Activated naive CD8-positive, alpha-beta T cell treated with anti-CD3 and anti-CD28 coated beads, Interleukin-2, amount 10 ng/mL, durations not matched to agents 7 days and 5 days (primary cell): ENCODE measurements around the gene ARHGEF4. TPM values are rescaled to one million over a fixed set of nuclear protein-coding genes. Genes with fewer than 3 reads are reported as not detected.

ENCODE experiments used
- ATAC-seq: fragments of 150-1000 bp; cut with Tn5 transposase; one replicate; pipeline ENCODE4 v1.10.0; 2021; ENCODE audit warnings: low read depth, moderate library complexity
- POLR2A ChIA-PET: fragments of 350-600 bp; sonication (Branson Sonifier 250); formaldehyde crosslinking; loops from one replicate; lab custom pipeline; 2021; ENCODE audit warnings: antibody characterized with exemption; lab: Charles Lee
- DNase-seq: peaks from one replicate; pipeline ENCODE4 v3.0.0; 2021
- H3K27ac Mint-ChIP-seq: one replicate; pipeline ENCODE4 v1.8.0; 2022; ENCODE audit warnings: mild to moderate bottlenecking, mixed read lengths
- H3K27me3 Mint-ChIP-seq: one replicate; pipeline ENCODE4 v1.8.0; 2022; ENCODE audit warnings: mild to moderate bottlenecking, moderate library complexity, mixed read lengths
- H3K36me3 Mint-ChIP-seq: one replicate; pipeline ENCODE4 v1.8.0; 2021; ENCODE audit warnings: mild to moderate bottlenecking, mixed read lengths
- H3K4me1 Mint-ChIP-seq: one replicate; pipeline ENCODE4 v1.8.0; 2021; ENCODE audit warnings: mixed read lengths
- H3K4me3 Mint-ChIP-seq: one replicate; pipeline ENCODE4 v1.8.0; 2022; ENCODE audit warnings: mild to moderate bottlenecking, moderate library complexity, mixed read lengths
- H3K9me3 Mint-ChIP-seq: one replicate; pipeline ENCODE4 v1.8.0; 2021; ENCODE audit warnings: mixed read lengths
- total RNA-seq, 2 experiments: library from RNA; stranded (reverse); gene quantifications; one replicate each; pipeline ENCODE4 v1.2.3, GENCODE V29; 2021

The ARHGEF4 gene
- total RNA-seq, 2 experiments from 2014 or later, result 3.7 to 5.4 TPM

DNA sequence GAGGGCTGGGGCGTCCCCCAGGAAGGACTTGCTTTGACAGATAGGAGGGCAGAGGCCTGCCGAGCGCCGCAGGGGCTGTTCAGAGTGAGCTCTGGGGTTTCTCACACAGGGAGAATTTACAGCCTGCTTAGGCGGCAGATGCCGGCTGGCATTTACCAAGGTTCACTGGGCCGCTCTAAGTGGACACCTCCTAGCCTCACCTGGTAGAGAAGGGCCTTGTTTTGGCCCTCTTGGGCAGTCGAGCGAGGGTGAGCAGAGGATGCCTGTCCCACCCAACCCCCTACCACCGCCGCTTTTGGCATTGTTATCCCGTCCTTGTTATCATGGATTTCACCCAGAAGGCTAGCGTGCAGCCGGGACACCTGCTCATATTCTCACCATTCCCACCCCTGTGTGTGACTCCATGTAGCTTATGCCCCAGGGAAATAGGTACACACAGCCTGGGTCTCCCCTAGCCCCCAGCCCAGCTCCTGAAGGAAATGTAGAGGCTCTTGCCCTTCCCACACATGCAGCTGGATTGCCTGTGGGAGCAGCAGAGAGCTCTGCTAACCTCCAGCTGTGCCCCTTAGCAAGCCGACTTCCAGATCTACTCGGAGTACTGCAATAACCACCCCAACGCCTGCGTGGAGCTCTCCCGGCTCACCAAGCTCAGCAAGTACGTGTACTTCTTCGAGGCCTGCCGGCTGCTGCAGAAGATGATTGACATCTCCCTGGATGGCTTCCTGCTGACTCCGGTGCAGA lies 204.1 kb downstream of the ARHGEF4 start:
- H3K4me1 Mint-ChIP-seq, result peaks cover 17% of the 10 kb centered on the region
- DNase-seq (no peak), ATAC-seq (peak; percentile 44)
- H3K9me3 Mint-ChIP-seq, result no peaks in the 10 kb centered on the region
- peak overlapping the region; percentile 91 for H3K27ac Mint-ChIP-seq
- peaks cover 8% of the 10 kb centered on the region for H3K27me3 Mint-ChIP-seq
- POLR2A ChIA-PET, result interaction anchor here (0.5 to 4.2 kb wide), 8 partner anchors 8 to 699 kb away, joined by 3 to 28 read pairs (median 4); partner anchors contain the start of genes FAM168B and PLEKHB2
- peak overlapping the region; percentile 83 for H3K4me3 Mint-ChIP-seq
- peaks cover 3% of the 10 kb centered on the region for H3K36me3 Mint-ChIP-seq

- POLR2A ChIA-PET, result interaction anchor here (0.5 to 4.2 kb wide), 10 partner anchors 9 to 699 kb away, joined by 3 to 28 read pairs (median 3); partner anchors contain the start of genes FAM168B and PLEKHB2
- peak overlapping the region; percentile 83 for H3K4me3 Mint-ChIP-seq
- peaks cover 17% of the 10 kb centered on the region for H3K4me1 Mint-ChIP-seq
- ATAC-seq, result peak; percentile 53
- H3K36me3 Mint-ChIP-seq, result peaks cover 5% of the 10 kb centered on the region
- peaks cover 3% of the 10 kb centered on the region for H3K27me3 Mint-ChIP-seq
- no peaks in the 10 kb centered on the region for H3K9me3 Mint-ChIP-seq
- peak overlapping the region; percentile 91 for H3K27ac Mint-ChIP-seq
- peak; percentile 57 for DNase-seq
Measured at GRCh38 chr2:131041402-131042147, 204.9 kb downstream of the ARHGEF4 start.

GRCh38 chr2:131042148-131042775 lies 205.5 kb downstream of the ARHGEF4 start:
- peak overlapping the region; percentile 91 for H3K27ac Mint-ChIP-seq
- H3K36me3 Mint-ChIP-seq, result peaks cover 6% of the 10 kb centered on the region
- peaks cover 17% of the 10 kb centered on the region for H3K4me1 Mint-ChIP-seq
- ATAC-seq (no peak), DNase-seq (no peak)
- POLR2A ChIA-PET, result interaction anchor here (1.1 to 4.2 kb wide), 5 partner anchors 9 to 62 kb away, joined by 3 to 28 read pairs (median 6); partner anchors contain the start of genes FAM168B and PLEKHB2
- no peaks in the 10 kb centered on the region for H3K27me3 Mint-ChIP-seq
- H3K9me3 Mint-ChIP-seq, result no peaks in the 10 kb centered on the region
- peak overlapping the region; percentile 54 for H3K4me3 Mint-ChIP-seq

GRCh38 chr2:131043199-131044074 lies 206.7 kb downstream of the ARHGEF4 start:
- DNase-seq (no peak), ATAC-seq (no peak)
- peak overlapping the region; percentile 75 for H3K27ac Mint-ChIP-seq
- H3K36me3 Mint-ChIP-seq, result peaks cover 6% of the 10 kb centered on the region
- H3K27me3 Mint-ChIP-seq, result no peaks in the 10 kb centered on the region
- H3K4me3 Mint-ChIP-seq, result peak overlapping the region; percentile 40
- peaks cover 19% of the 10 kb centered on the region for H3K4me1 Mint-ChIP-seq
- POLR2A ChIA-PET, result interaction anchor here (4.2 kb wide), 1 partner anchor 49 kb away, joined by 26 read pairs; the partner anchor contains the start of gene FAM168B
- H3K9me3 Mint-ChIP-seq, result no peaks in the 10 kb centered on the region

GRCh38 chr2:131044075-131044756 lies 207.5 kb downstream of the ARHGEF4 start:
- H3K4me1 Mint-ChIP-seq, result peaks cover 19% of the 10 kb centered on the region
- H3K36me3 Mint-ChIP-seq, result peaks cover 9% of the 10 kb centered on the region
- H3K4me3 Mint-ChIP-seq, result no peak overlapping the region
- no peak for ATAC-seq
- no peaks in the 10 kb centered on the region for H3K27me3 Mint-ChIP-seq
- POLR2A ChIA-PET, result interaction anchor here (4.2 kb wide), 1 partner anchor 49 kb away, joined by 26 read pairs; the partner anchor contains the start of gene FAM168B
- H3K9me3 Mint-ChIP-seq, result no peaks in the 10 kb centered on the region
- peak overlapping the region; percentile 75 for H3K27ac Mint-ChIP-seq
- no peak for DNase-seq

GRCh38 chr2:131044757-131045150 lies 208.0 kb downstream of the ARHGEF4 start:
- DNase-seq (no peak), ATAC-seq (no peak)
- POLR2A ChIA-PET, result no interaction called here
- H3K36me3 Mint-ChIP-seq, result peaks cover 10% of the 10 kb centered on the region
- no peaks in the 10 kb centered on the region for H3K9me3 Mint-ChIP-seq
- no peaks in the 10 kb centered on the region for H3K27me3 Mint-ChIP-seq
- H3K27ac Mint-ChIP-seq, result no peak overlapping the region
- H3K4me1 Mint-ChIP-seq, result peaks cover 17% of the 10 kb centered on the region
- H3K4me3 Mint-ChIP-seq, result no peak overlapping the region

DNA sequence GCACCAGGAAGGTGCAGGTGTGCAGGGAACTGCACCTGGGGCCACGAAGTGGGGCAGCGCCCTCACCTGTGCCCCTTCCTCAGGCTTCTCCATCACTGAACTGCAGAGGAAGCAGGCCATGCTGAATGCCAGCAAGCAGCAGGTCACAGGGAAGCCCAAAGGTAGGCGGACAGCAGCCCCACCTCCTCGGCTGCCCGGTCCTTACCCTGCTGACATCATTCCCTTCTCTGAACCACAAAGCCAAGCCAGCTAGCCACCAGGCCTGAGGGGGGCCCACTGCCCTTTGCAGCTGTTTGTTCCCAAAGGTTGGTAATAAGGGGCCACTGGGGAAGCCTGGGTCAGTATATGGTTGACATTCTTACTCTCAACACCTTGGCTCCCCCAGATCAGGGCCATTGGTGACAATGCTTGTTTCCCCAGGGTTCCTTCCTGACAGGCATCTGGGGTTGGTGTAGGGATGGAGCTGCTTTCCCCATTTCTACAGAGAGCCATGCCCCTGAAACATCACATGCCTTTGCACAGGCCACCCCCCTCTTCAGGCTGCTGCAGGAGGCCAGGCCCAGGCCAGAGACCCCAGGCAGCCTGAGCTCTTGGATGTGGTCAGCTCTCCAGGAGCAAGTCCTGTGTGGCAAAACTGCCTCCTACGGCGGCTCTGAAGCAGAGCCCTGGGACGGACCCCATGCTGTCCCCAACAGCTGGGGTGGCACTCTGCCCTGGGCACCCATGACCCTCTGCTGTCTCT lies 208.7 kb downstream of the ARHGEF4 start:
- Mint-ChIP-seq H3K27me3 (no peaks in the 10 kb centered on the region), H3K27ac (no peak overlapping the region), H3K4me1 (peaks cover 17% of the 10 kb centered on the region), H3K9me3 (no peaks in the 10 kb centered on the region), H3K36me3 (peaks cover 12% of the 10 kb centered on the region), H3K4me3 (no peak overlapping the region)
- DNase-seq, result no peak
- ATAC-seq, result no peak
- POLR2A ChIA-PET, result interaction anchor here (0.7 kb wide), 1 partner anchor 66 kb away, joined by 3 read pairs; no protein-coding TSS in a partner anchor

- Mint-ChIP-seq H3K27ac (no peak overlapping the region), H3K36me3 (peaks cover 12% of the 10 kb centered on the region), H3K4me1 (peaks cover 12% of the 10 kb centered on the region), H3K9me3 (no peaks in the 10 kb centered on the region), H3K27me3 (no peaks in the 10 kb centered on the region), H3K4me3 (no peak overlapping the region)
- DNase-seq (no peak), ATAC-seq (no peak)
- POLR2A ChIA-PET, result interaction anchor here (0.7 kb wide), 1 partner anchor 65 kb away, joined by 3 read pairs; no protein-coding TSS in a partner anchor
Measured at GRCh38 chr2:131046028-131046917, 209.6 kb downstream of the ARHGEF4 start.

- Mint-ChIP-seq H3K4me3 (no peak overlapping the region), H3K4me1 (peaks cover 5% of the 10 kb centered on the region), H3K36me3 (peaks cover 18% of the 10 kb centered on the region), H3K27ac (no peak overlapping the region), H3K27me3 (no peaks in the 10 kb centered on the region), H3K9me3 (no peaks in the 10 kb centered on the region)
- DNase-seq (no peak), ATAC-seq (no peak)
- POLR2A ChIA-PET, result no interaction called here
Measured at GRCh38 chr2:131046918-131047652, 210.4 kb downstream of the ARHGEF4 start.

DNA sequence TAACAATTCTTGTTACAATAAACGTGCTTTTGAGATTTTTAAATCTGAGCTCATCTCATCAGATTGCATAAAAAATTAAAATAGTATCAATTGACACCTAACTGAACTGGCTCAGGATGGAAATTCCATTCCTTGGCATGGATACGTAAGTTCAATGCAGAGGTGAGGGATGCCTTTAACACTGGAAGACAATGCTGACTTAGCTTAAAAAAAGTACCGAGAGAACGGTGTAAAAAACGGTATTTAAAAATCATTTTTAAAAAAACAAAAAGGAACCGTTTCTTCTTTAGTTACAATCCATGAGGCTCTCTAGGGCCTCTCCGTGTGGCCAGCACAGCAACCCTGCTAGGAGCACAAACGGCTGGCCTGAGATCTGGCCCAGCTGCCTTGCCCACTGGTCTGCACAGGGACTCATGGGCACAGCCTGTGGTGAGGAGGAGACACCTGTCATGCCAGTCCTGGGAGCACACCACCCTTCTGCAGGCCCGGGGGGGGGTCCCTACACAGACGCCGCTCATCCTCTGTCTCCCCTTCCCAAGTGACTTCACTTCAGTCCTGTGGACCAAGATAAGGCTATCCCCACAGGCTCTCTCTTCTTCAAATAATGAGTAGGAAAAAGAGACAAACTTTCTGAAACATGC lies 211.3 kb downstream of the ARHGEF4 start:
- DNase-seq, result no peak
- Mint-ChIP-seq H3K9me3 (no peaks in the 10 kb centered on the region), H3K36me3 (peaks cover 20% of the 10 kb centered on the region), H3K27me3 (no peaks in the 10 kb centered on the region), H3K27ac (no peak overlapping the region), H3K4me3 (no peak overlapping the region), H3K4me1 (peaks cover 2% of the 10 kb centered on the region)
- POLR2A ChIA-PET, result no interaction called here
- no peak for ATAC-seq
